ENCODE measurements around the gene CSK.

CSK gene

GRCh38 chr15:74843445-74843828 is 61.6 kb downstream of the CSK start:
- no peak for DNase-seq (ENCODE audit: low read depth in 2 of 2)

DNA sequence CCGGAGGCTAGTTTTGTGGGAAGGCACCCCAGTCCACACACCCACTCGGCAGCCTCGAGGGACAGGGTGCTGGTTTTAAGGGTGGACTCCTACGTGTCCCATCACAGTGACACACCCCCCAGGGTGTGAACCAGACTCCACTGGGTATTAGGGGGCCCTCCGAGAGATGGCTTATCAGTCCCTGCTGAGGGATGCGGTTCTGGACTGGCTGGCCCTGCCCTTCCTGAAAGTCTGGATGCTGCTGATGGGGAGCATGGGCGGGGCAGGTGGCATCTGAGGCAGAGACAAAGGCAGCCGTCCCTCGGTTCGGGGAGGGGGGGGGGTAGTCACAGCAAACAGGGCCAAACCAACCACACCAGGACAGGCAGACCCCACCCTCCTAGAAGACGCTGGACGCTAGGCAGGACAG is 62.0 kb downstream of the CSK start:
- no peak for DNase-seq (ENCODE audit: low read depth in 2 of 2)

DNA sequence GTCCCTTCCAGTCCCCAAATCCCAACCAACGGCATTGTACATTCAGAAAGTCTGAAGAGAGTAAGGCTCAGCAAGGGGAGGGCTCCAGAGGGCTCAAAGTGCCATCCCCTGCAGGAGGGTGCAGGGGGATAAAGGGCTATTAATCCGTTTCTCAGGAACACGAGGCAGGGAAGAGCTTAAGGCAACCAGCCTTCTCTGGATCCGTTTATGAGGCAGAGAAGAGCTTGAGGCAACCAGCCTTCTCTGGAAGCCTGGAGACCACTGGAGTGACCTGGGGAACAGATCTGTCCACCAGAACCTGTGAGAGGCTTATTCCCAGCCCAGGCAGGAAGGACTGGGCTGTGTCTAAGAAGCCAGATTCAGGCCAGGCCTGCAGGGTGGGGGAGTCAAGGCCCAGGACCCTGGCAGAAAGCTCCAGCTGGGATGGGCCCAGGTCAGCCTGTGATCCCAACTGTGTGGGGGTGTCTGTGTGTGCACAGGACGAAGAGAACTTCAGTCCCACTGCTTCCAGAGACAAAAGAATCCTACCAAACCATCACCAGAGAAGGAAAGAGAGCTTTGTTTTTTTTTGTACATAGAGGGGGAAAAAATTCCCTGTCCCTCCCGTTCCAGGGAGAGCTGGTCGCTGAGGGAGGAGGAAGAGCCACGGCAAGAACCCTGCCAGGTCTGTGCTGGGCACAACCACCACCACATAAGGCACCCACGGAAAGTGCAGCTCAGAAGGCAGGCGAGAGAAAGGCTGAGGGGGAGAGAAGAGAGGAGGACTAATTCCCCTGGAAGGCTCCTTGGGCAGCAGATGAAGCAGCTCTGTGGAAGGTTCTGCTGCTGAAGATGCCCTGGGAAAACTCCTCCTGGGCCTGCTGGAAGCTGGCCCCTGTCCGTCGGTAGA is 62.7 kb downstream of the CSK start:
- DNase-seq (ENCODE audit: low read depth in 2 of 2), result no peak

DNA sequence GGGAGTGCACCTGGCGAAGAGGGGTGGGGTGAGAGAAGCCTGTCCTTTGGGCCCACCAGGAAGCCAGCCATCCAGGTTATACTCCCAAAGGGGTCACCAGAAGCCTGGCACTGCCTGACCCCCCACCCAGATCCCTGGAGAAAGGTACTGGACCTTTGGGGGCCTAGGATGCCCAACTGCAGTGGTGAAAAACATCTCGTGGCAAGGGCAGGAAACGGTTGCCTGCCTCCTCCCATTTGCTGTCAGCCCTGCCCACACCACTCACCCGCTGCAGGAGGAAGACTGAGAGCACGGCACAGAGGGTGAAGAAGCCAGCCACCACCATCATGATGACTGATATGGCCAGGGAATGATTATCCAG is 63.3 kb downstream of the CSK start:
- DNase-seq (ENCODE audit: low read depth in 2 of 2), result no peak

DNA sequence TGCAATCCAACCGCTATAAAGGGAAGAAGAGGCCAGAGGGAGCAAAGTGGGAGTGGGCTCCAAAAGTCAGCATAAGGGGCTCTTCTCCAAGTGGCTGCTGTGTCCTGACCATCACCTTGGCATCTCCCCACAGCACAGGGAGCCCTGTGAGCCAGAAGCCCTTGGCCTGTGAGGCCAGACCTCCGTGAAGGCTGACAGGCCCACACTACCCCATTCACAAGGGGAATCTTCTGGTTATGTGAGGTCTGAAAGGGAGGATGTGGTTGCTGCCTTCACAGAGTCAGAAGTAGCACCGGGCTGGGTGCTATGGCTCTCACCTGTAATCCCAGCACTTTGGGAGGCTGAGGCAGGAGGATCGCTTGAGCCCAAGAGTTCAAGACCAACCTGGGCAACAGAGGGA is 63.7 kb downstream of the CSK start:
- no peak for DNase-seq (ENCODE audit: low read depth in 2 of 2)

GRCh38 chr15:74847432-74847831 is 65.6 kb downstream of the CSK start:
- DNase-seq (ENCODE audit: low read depth in 2 of 2), result no peak

DNA sequence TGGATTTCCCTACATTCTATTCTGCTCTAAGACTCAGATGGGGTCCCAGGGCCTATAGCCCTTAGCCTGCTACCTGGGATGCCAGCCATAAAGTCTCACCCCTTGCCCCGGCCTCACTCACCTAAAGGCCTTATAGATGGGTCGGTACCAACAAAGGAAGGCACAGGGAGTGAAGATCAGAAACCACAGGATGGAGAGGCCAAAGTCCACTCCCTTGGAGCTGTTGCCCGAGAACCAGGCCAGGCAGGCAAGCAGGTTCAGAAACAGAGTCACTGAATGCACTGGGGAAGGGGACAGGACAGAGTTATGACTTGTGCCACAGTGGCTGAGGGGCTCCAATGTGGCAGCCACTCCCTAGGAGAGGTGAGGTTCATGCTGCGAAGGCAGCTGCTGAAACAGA is 68.5 kb downstream of the CSK start:
- DNase-seq (ENCODE audit: low read depth in 2 of 2), result no peak

DNA sequence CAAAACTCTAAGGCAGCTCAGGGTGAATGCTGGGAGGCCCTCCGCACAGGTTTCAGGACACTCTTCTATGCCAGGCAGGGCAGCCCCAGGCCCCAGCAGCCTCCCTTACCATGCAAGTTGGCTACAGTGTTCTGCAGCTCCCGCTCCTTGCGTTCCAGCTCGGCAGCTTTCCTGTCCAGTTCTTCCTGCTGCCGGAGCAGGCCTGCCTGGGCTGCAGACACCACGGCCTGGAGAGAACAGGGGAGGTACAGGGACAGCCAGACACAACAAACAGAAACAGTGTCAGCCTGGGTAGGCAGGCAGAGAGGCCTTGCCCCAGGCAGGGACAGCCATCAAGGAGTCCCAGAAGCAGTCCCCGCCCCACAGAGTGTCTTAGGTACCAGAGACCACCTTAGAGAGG is 70.1 kb downstream of the CSK start:
- no peak for DNase-seq (ENCODE audit: low read depth in 2 of 2)
